Panc1 (cell line): ENCODE measurements around the gene TWIST2. TPM values are rescaled to one million over a fixed set of nuclear protein-coding genes. Genes with fewer than 3 reads are reported as not detected.

ENCODE experiments used
- ATAC-seq: fragments of 200-7000 bp; cut with Tn5 transposase; 2 replicates; pipeline ENCODE4 v1.9.1; 2020; ENCODE audit warnings: mild to moderate bottlenecking, moderate library complexity
- BruUV-seq: library from RNA; stranded (reverse); fragments of 400-500 nt; replicated peaks from 2 replicates; lab custom pipeline; 2021; lab: Mats Ljungman, UMichigan
- CTCF ChIA-PET: fragments of 300-600 bp; sonication (Branson Sonifier 250); formaldehyde crosslinking; loops from one replicate; lab custom pipeline; 2022; ENCODE audit warnings: antibody characterized with exemption; lab: Charles Lee
- POLR2A ChIA-PET: fragments of 300-600 bp; sonication (Branson Sonifier 250); formaldehyde crosslinking; loops from one replicate; lab custom pipeline; 2022; ENCODE audit warnings: antibody characterized with exemption; lab: Charles Lee
- DNase-seq: peaks from one replicate; pipeline ENCODE4 v3.0.0-alpha.2; 2010; ENCODE audit warnings: low read depth, low spot score
- H3K27ac ChIP-seq: 2 replicates; pipeline ENCODE4 v1.5.1; 2011; ENCODE audit warnings: mild to moderate bottlenecking, low read length, inconsistent platforms
- H3K27me3 ChIP-seq: fragments of 200-500 bp; sonication (Bioruptor generic); 2 replicates; pipeline ENCODE4 v1.6.0; 2014; ENCODE audit warnings: low read length, inconsistent platforms; ENCODE audit not compliant: control insufficient read depth, insufficient read depth
- H3K36me3 ChIP-seq: fragments of 200-500 bp; sonication (Bioruptor generic); 2 replicates; pipeline ENCODE4 v1.5.1; 2014; ENCODE audit warnings: inconsistent platforms, mild to moderate bottlenecking, low read length, moderate library complexity; ENCODE audit not compliant: control insufficient read depth, insufficient read depth
- H3K4me1 ChIP-seq: 2 replicates; pipeline ENCODE4 v1.5.1; 2011; ENCODE audit warnings: inconsistent platforms, mild to moderate bottlenecking, low read length, moderate library complexity; ENCODE audit not compliant: control insufficient read depth, insufficient read depth
- H3K4me3 ChIP-seq, 2 experiments: 2 replicates each; pipeline ENCODE4 v1.5.1; 2011 to 2012; ENCODE audit warnings: low read depth in 2 of 2, low read length in 2 of 2, mild to moderate bottlenecking in 2 of 2, inconsistent platforms in 1 of 2, moderate library complexity in 1 of 2
- H3K9me3 ChIP-seq: fragments of 200-500 bp; sonication (Bioruptor generic); 2 replicates; pipeline ENCODE4 v1.5.1; 2014; ENCODE audit warnings: low read depth, mild to moderate bottlenecking, inconsistent platforms, low read length, moderate library complexity; ENCODE audit not compliant: control insufficient read depth, insufficient read depth
- POLR2AphosphoS5 ChIP-seq: IDR thresholded peaks from 2 replicates; pipeline ENCODE4 v1.6.1; 2012; ENCODE audit warnings: mild to moderate bottlenecking, low read depth, low read length, moderate library complexity
- SIN3A ChIP-seq: IDR thresholded peaks from 2 replicates; pipeline ENCODE4 v1.6.1; 2012; ENCODE audit warnings: low read depth, mild to moderate bottlenecking, low read length, moderate library complexity, borderline replicate concordance; ENCODE audit not compliant: insufficient read depth
- TCF7L2 ChIP-seq: IDR thresholded peaks from 2 replicates; pipeline ENCODE4 v1.6.1; 2011; ENCODE audit warnings: mild to moderate bottlenecking, low read depth, low read length, inconsistent platforms
- in situ Hi-C: cut with HindIII; loops from 2 replicates; pipeline ENCODE4 v1.10.0; 2016; ENCODE audit warnings: low sequenced_read_pairs, low pct_unique_long_range_greater_than_20kb
- intact Hi-C: fragments of 100-400 bp; cut with micrococcal nuclease; formaldehyde crosslinking; loops from one replicate; pipeline ENCODE4 v1.10.0; 2022; ENCODE audit not compliant: unreplicated experiment
- total RNA-seq: library from RNA; stranded (reverse); gene quantifications from one replicate; pipeline ENCODE4 v1.2.1, GENCODE V29; 2021; ENCODE audit not compliant: unreplicated experiment
- TF ChIP-seq, protein P1 (sequence below): fragments of 450-650 bp; IDR thresholded peaks from 2 replicates; pipeline ENCODE4 v1.5.1; 2017; ENCODE audit warnings: mild to moderate bottlenecking
- TF ChIP-seq, protein P2 (sequence below), 2 experiments: IDR thresholded peaks; 2 replicates each; pipeline ENCODE4 v1.6.1; 2011 to 2012; ENCODE audit warnings: low read depth in 2 of 2, control low read depth in 1 of 2, low read length in 1 of 2, mild to moderate bottlenecking in 1 of 2, moderate library complexity in 1 of 2; ENCODE audit not compliant: insufficient read depth in 1 of 2

TWIST2 gene
- total RNA-seq, 1 experiment from 2014 or later: 4.2 TPM

DNA sequence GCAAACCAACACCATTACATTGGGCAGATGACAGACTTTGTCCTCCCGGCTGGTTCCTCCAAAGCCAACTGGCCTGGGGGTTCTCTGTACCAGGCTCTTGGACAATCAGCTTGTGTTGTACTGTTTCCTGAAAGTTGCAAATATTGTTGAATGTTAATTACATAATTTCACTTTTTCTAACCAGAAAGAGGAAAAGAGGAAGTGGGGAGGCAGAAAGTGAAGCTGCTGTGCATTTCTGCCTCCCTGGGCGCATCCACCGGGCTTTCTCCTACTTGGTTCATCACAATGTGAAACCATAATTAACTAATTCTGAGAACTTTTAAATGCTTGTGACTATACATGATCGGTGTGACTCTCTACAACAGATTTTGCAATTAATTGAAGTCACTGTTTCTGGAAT, 10.1 kb downstream of the TWIST2 start:
- Histone ChIP-seq H3K27ac (no peak overlapping the region), H3K4me1 (peaks cover 6% of the 10 kb centered on the region), H3K36me3 (no peaks in the 10 kb centered on the region), H3K4me3 (no peak overlapping the region), H3K9me3 (no peaks in the 10 kb centered on the region), H3K27me3 (no peaks in the 10 kb centered on the region)
- no peak for TF ChIP-seq POLR2AphosphoS5
- TF ChIP-seq TCF7L2: no peak
- TF ChIP-seq, protein P1, sequence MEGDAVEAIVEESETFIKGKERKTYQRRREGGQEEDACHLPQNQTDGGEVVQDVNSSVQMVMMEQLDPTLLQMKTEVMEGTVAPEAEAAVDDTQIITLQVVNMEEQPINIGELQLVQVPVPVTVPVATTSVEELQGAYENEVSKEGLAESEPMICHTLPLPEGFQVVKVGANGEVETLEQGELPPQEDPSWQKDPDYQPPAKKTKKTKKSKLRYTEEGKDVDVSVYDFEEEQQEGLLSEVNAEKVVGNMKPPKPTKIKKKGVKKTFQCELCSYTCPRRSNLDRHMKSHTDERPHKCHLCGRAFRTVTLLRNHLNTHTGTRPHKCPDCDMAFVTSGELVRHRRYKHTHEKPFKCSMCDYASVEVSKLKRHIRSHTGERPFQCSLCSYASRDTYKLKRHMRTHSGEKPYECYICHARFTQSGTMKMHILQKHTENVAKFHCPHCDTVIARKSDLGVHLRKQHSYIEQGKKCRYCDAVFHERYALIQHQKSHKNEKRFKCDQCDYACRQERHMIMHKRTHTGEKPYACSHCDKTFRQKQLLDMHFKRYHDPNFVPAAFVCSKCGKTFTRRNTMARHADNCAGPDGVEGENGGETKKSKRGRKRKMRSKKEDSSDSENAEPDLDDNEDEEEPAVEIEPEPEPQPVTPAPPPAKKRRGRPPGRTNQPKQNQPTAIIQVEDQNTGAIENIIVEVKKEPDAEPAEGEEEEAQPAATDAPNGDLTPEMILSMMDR: no peak
- TF ChIP-seq, protein P2, sequence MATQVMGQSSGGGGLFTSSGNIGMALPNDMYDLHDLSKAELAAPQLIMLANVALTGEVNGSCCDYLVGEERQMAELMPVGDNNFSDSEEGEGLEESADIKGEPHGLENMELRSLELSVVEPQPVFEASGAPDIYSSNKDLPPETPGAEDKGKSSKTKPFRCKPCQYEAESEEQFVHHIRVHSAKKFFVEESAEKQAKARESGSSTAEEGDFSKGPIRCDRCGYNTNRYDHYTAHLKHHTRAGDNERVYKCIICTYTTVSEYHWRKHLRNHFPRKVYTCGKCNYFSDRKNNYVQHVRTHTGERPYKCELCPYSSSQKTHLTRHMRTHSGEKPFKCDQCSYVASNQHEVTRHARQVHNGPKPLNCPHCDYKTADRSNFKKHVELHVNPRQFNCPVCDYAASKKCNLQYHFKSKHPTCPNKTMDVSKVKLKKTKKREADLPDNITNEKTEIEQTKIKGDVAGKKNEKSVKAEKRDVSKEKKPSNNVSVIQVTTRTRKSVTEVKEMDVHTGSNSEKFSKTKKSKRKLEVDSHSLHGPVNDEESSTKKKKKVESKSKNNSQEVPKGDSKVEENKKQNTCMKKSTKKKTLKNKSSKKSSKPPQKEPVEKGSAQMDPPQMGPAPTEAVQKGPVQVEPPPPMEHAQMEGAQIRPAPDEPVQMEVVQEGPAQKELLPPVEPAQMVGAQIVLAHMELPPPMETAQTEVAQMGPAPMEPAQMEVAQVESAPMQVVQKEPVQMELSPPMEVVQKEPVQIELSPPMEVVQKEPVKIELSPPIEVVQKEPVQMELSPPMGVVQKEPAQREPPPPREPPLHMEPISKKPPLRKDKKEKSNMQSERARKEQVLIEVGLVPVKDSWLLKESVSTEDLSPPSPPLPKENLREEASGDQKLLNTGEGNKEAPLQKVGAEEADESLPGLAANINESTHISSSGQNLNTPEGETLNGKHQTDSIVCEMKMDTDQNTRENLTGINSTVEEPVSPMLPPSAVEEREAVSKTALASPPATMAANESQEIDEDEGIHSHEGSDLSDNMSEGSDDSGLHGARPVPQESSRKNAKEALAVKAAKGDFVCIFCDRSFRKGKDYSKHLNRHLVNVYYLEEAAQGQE (IDR thresholded peaks at IDR 0.05; ENCODE audit: insufficient read depth in 1 of 2, low read depth in 2 of 2, low read length in 1 of 2): no peak
- TF ChIP-seq SIN3A: no peak
- no TSS peak for BruUV-seq
- intact Hi-C loops (no loop called here), in situ Hi-C loops (no loop called here)
- ChIA-PET CTCF (no interaction called here), POLR2A (interaction anchor here (0.6 kb wide), 1 partner anchor 13 kb away, joined by 3 read pairs; no protein-coding TSS in a partner anchor)
- ATAC-seq: no peak
- no peak for DNase-seq

DNA sequence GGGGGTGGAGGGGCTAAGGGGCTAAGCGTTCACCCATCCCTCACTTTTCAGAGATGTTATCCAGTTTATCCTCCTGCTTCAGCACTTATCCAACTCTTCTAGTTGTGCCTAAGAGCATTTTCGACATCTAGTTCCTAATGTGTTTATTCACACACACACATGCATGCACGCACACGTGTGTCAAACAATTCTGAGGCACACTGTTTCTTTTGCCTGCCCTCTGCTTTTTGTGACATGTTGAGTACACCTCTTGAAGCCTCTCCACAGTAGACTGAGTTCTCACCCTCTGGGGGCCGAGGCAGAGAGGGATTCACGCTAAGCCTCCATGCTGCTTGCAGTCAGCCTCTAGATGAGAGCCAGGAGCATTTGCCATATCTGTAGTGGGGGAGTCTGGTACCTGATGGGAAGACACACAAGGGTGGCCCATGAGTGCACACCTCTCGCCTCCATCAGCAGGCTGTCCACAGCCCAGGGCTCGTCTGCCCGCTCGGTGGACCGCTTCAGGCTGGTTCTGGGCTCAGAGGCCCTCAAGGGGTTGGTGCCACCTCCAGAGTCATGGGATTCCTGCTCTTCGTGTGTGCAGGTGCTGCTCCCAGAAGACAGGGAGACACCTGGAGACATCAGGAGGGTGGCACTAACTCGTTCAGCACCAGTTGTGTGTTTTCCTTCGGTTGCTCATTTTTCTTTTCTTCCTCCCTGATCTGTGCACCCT, 11.9 kb downstream of the TWIST2 start:
- ATAC-seq (no peak), DNase-seq (no peak)
- BruUV-seq: no TSS peak
- ChIA-PET POLR2A (no interaction called here), CTCF (no interaction called here)
- H3K27me3 ChIP-seq: no peaks in the 10 kb centered on the region
- no peaks in the 10 kb centered on the region for H3K36me3 ChIP-seq
- in situ Hi-C loops: no loop called here
- H3K27ac ChIP-seq: no peak overlapping the region
- H3K4me1 ChIP-seq: peaks cover 21% of the 10 kb centered on the region
- intact Hi-C loops: no loop called here
- TF ChIP-seq TCF7L2: no peak
- TF ChIP-seq SIN3A: no peak
- TF ChIP-seq POLR2AphosphoS5: no peak
- TF ChIP-seq, protein P1: no peak
- TF ChIP-seq, protein P2 (IDR thresholded peaks at IDR 0.05; ENCODE audit: insufficient read depth in 1 of 2, low read depth in 2 of 2, low read length in 1 of 2): no peak
- H3K4me3 ChIP-seq: no peak overlapping the region
- no peaks in the 10 kb centered on the region for H3K9me3 ChIP-seq
